ENCODE results near the gene C17orf100. TPM values are rescaled to one million over a fixed set of nuclear protein-coding genes. Genes with fewer than 3 reads are reported as not detected.

C17orf100 gene
- total RNA-seq, 2 experiments from 2014 or later: 0.69 to 0.70 TPM

DNA sequence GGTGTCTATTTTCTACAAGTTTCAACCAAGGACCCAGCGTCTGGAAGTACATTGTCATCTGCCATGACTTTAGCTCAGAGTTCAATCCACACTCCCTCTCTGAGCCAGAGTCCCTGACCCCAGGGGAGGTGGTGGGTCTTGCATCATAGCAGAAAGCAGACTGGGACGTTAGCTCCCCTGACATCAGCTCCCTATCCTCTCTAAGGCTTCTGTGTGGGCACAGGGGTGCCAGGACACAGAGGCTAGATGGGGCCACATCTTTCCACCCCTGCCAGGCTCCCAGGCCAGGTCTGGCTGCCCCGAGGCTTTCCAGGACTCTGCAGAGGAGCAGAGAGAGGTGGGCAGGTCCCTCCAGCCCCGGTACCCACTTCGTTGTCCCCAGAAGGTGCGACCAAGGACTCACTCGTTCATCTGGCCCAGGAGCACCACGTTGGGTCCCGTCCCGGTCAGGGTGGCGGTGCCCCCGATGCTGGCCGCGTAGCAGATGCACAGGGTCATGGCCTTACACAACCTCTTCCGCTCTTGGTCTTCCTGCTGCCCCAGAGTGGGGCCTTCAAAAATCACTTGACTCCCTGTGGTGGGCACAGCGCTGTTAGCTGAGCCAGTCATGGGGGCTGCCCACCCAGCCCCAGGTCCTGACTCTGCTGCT, 51.1 kb downstream of the C17orf100 start:
- Histone ChIP-seq H3K9me3 (ENCODE audit: control insufficient read depth in 1 of 2, insufficient read depth in 1 of 2, low read length in 2 of 2) (no peaks in the 10 kb centered on the region), H3K27me3 (ENCODE audit: control insufficient read depth in 1 of 2, insufficient read depth in 2 of 2, low read length in 2 of 2) (peaks cover 0 to 11% of the 10 kb centered on the region in 2 experiments), H3K4me1 (ENCODE audit: insufficient read depth, low read length) (no peaks in the 10 kb centered on the region), H3K27ac (ENCODE audit: low read depth in 1 of 2, low read length in 2 of 2) (no peak overlapping the region), H3K4me3 (ENCODE audit: low read length) (no peak overlapping the region), H3K36me3 (ENCODE audit: insufficient read depth, low read length) (no peaks in the 10 kb centered on the region)
- H3K4me1 Mint-ChIP-seq (ENCODE audit: low read depth): no peaks in the 10 kb centered on the region
- peaks cover 35% of the 10 kb centered on the region for H3K27me3 Mint-ChIP-seq
- TF ChIP-seq, protein P1, sequence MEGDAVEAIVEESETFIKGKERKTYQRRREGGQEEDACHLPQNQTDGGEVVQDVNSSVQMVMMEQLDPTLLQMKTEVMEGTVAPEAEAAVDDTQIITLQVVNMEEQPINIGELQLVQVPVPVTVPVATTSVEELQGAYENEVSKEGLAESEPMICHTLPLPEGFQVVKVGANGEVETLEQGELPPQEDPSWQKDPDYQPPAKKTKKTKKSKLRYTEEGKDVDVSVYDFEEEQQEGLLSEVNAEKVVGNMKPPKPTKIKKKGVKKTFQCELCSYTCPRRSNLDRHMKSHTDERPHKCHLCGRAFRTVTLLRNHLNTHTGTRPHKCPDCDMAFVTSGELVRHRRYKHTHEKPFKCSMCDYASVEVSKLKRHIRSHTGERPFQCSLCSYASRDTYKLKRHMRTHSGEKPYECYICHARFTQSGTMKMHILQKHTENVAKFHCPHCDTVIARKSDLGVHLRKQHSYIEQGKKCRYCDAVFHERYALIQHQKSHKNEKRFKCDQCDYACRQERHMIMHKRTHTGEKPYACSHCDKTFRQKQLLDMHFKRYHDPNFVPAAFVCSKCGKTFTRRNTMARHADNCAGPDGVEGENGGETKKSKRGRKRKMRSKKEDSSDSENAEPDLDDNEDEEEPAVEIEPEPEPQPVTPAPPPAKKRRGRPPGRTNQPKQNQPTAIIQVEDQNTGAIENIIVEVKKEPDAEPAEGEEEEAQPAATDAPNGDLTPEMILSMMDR (IDR thresholded peaks at IDR 0.05): no peak
- ATAC-seq (ENCODE audit: poor library complexity): no peak
- no peaks in the 10 kb centered on the region for H3K36me3 Mint-ChIP-seq (ENCODE audit: low read depth)
- POLR2A ChIA-PET: no interaction called here
- DNase-seq: no peak
- CTCF ChIA-PET: no interaction called here
- H3K27ac Mint-ChIP-seq: no peak overlapping the region
- no peaks in the 10 kb centered on the region for H3K9me3 Mint-ChIP-seq
- intact Hi-C loops (cut with DNase I, micrococcal nuclease): no loop called here
- no peak overlapping the region for H3K4me3 Mint-ChIP-seq

Small RNAs within 50 kb of the gene (microRNA-seq; reads per million reads assigned to microRNA genes)
- gene MIR4520-1 (ENCODE audit: borderline microRNAs expressed, borderline replicate concordance) (not detected), gene MIR4520-2 (ENCODE audit: borderline microRNAs expressed, borderline replicate concordance) (not detected)

Other genes with a start within 250 kb of the C17orf100 start
- gene AIPL1, start 216.6 kb upstream of the C17orf100 start, total RNA-seq: not detected
- gene PIMREG, start 207.3 kb upstream of the C17orf100 start, total RNA-seq: not detected
- under 1 TPM; 0.34 to 0.41 TPM for gene PITPNM3, start 95.2 kb upstream of the C17orf100 start, total RNA-seq
- 10 to 100 TPM in 1 of 2 experiments, 1 to 10 TPM in 1; 8.9 to 11.7 TPM for gene KIAA0753, start 11.1 kb upstream of the C17orf100 start, total RNA-seq
- gene TXNDC17, start 10.7 kb upstream of the C17orf100 start, total RNA-seq: 10 to 100 TPM; 13.2 to 17.7 TPM
- 10 to 100 TPM; 31.4 to 32.0 TPM for gene MED31, start 157 bp upstream of the C17orf100 start, total RNA-seq
- not detected for gene SLC13A5, start 61.6 kb downstream of the C17orf100 start, total RNA-seq
- gene XAF1, start 104.3 kb downstream of the C17orf100 start, total RNA-seq: 10 to 100 TPM; 24.9 to 26.2 TPM
- under 1 TPM; 0.36 to 0.71 TPM for gene FBXO39, start 124.5 kb downstream of the C17orf100 start, total RNA-seq
- gene TEKT1, start 180.0 kb downstream of the C17orf100 start, total RNA-seq: not detected